GM12878 (cell line): ENCODE results near the gene RPSA. TPM values are rescaled to one million over a fixed set of nuclear protein-coding genes. Genes with fewer than 3 reads are reported as not detected.

Experiments used
- ATAC-seq: fragments of 200-7000 bp; cut with Tn5 transposase; 3 replicates; pipeline ENCODE4 v1.9.1; 2020; ENCODE audit warnings: mild to moderate bottlenecking, moderate library complexity
- BruUV-seq: library from RNA; stranded (reverse); fragments of 400-500 nt; replicated peaks from 2 replicates; lab custom pipeline; 2021; lab: Mats Ljungman, UMichigan
- CTCF ChIA-PET: fragments of 300-600 bp; sonication (Branson Sonifier 250); formaldehyde crosslinking; extraction: SDS; loops from one replicate; lab custom pipeline; 2021; ENCODE audit warnings: inconsistent platforms; lab: Yijun Ruan, JAX
- POLR2A ChIA-PET: fragments of 350-600 bp; formaldehyde crosslinking; extraction: SDS; loops from one replicate; lab custom pipeline; 2021; ENCODE audit warnings: inconsistent platforms; lab: Charles Lee
- RAD21 ChIA-PET: fragments of 300-600 bp; sonication (Branson Sonifier 250); formaldehyde crosslinking; loops from one replicate; lab custom pipeline; 2023; ENCODE audit warnings: antibody characterized with exemption; ENCODE audit not compliant: unreplicated experiment; lab: Charles Lee
- SMC1A ChIA-PET: fragments of 300-600 bp; sonication (Branson Sonifier 250); formaldehyde crosslinking; loops from one replicate; lab custom pipeline; 2023; ENCODE audit not compliant: unreplicated experiment, uncharacterized antibody; lab: Charles Lee
- DNase-seq: peaks from one replicate; pipeline ENCODE4 v3.0.0-alpha.2; 2011; ENCODE audit warnings: low read depth, low spot score
- FAIRE-seq: peaks from 3 replicates; lab custom pipeline; 2011; peaks lifted over from hg19 to GRCh38; lab: Jason Lieb, UNC
- H2AFZ ChIP-seq: 2 replicates; pipeline ENCODE4 v1.6.0; 2011; ENCODE audit warnings: low read depth, low read length, control low read depth; ENCODE audit not compliant: control insufficient read depth
- H3K27ac ChIP-seq: 2 replicates; pipeline ENCODE4 v1.5.1; 2011; ENCODE audit warnings: control low read depth; ENCODE audit not compliant: control insufficient read depth, insufficient read depth
- H3K27me3 ChIP-seq, 2 experiments: replicated peaks in 1 of 2; 2 replicates each; pipeline versions ENCODE4 v1.6.0 to v1.6.1; 2011; ENCODE audit warnings: low read length in 1 of 2; ENCODE audit not compliant: control insufficient read depth in 2 of 2, insufficient read depth in 2 of 2
- H3K36me3 ChIP-seq, 2 experiments: 2 replicates each; pipeline ENCODE4 v1.5.1; 2011; ENCODE audit warnings: low read length in 1 of 2; ENCODE audit not compliant: control insufficient read depth in 2 of 2, insufficient read depth in 2 of 2
- H3K4me1 ChIP-seq: 2 replicates; pipeline ENCODE4 v1.6.1; 2011; ENCODE audit warnings: mild to moderate bottlenecking, low read length, moderate library complexity, mixed read lengths; ENCODE audit not compliant: control insufficient read depth, insufficient read depth
- H3K4me2 ChIP-seq: 2 replicates; pipeline ENCODE4 v1.6.0; 2011; ENCODE audit warnings: control low read depth; ENCODE audit not compliant: control insufficient read depth, insufficient read depth
- H3K4me3 ChIP-seq: fragments of 200-600 bp; sonication (generic); 2 replicates; pipeline ENCODE4 v1.5.1; 2016
- H3K79me2 ChIP-seq: 2 replicates; pipeline ENCODE4 v1.6.0; 2011; ENCODE audit warnings: low read length; ENCODE audit not compliant: control insufficient read depth, insufficient read depth
- H3K9ac ChIP-seq: 2 replicates; pipeline ENCODE4 v1.8.0; 2011; ENCODE audit warnings: low read length, control low read depth, mixed read lengths; ENCODE audit not compliant: control insufficient read depth, insufficient read depth
- H3K9me3 ChIP-seq: replicated peaks from 3 replicates; pipeline ENCODE4 v1.5.1; 2011; ENCODE audit warnings: mild to moderate bottlenecking, low read length; ENCODE audit not compliant: control insufficient read depth, insufficient read depth
- H4K20me1 ChIP-seq: 2 replicates; pipeline ENCODE4 v1.6.0; 2011; ENCODE audit not compliant: control insufficient read depth, insufficient read depth
- CBX5 ChIP-seq: sonication (generic); IDR thresholded peaks from 2 replicates; pipeline ENCODE4 v1.6.1; 2016; ENCODE audit warnings: low read depth, moderate library complexity, mild to moderate bottlenecking, inconsistent platforms
- EGR1 ChIP-seq, 2 experiments: IDR thresholded peaks; 1 replicate in 1 of 2; 2 replicates in 1 of 2; pipeline ENCODE4 v1.6.1; 2011 to 2012; ENCODE audit warnings: low read depth in 2 of 2, low read length in 2 of 2, borderline replicate concordance in 1 of 2, mild to moderate bottlenecking in 1 of 2, moderate library complexity in 1 of 2
- FOXK2 ChIP-seq: fragments of 450-650 bp; IDR thresholded peaks from 2 replicates; pipeline ENCODE4 v1.6.1; 2017; ENCODE audit warnings: mild to moderate bottlenecking, moderate library complexity
- LARP7 ChIP-seq: fragments of 450-650 bp; IDR thresholded peaks from 2 replicates; pipeline ENCODE4 v1.6.1; 2017; ENCODE audit warnings: mild to moderate bottlenecking
- MXI1 ChIP-seq: fragments of 150-350 bp; IDR thresholded peaks from 2 replicates; pipeline ENCODE4 v1.6.1; 2011; ENCODE audit warnings: low read depth, mild to moderate bottlenecking, inconsistent platforms, low read length, improper control_type of control experiment
- NR2F1 ChIP-seq: fragments of 450-650 bp; conservative IDR thresholded peaks from 2 replicates; pipeline ENCODE4 v1.6.1; 2017; ENCODE audit warnings: mild to moderate bottlenecking
- PAX8 ChIP-seq: fragments of 450-650 bp; IDR thresholded peaks from 2 replicates; pipeline ENCODE4 v1.6.1; 2017; ENCODE audit warnings: mild to moderate bottlenecking, moderate library complexity
- SMARCA5 ChIP-seq: fragments of 450-650 bp; IDR thresholded peaks from 2 replicates; pipeline ENCODE4 v1.6.1; 2017; ENCODE audit warnings: mild to moderate bottlenecking
- TBL1XR1 ChIP-seq: IDR thresholded peaks from 2 replicates; pipeline ENCODE4 v1.6.1; 2012; ENCODE audit warnings: low read depth, low read length, improper control_type of control experiment
- ZNF217 ChIP-seq: fragments of 450-650 bp; IDR thresholded peaks from 2 replicates; pipeline ENCODE4 v1.6.1; 2017; ENCODE audit warnings: antibody characterized with exemption, mild to moderate bottlenecking
- WGBS: methylation state at CpG from one replicate; pipeline ENCODE4 v1.1.6; 2016; ENCODE audit warnings: low lambda C conversion rate; ENCODE audit not compliant: insufficient replicate concordance, insufficient coverage; ENCODE audit errors: missing lambda C conversion rate; 5-methylcytosine and 5-hydroxymethylcytosine counted together
- in situ Hi-C: fragments of 300-500 bp; cut with MboI; formaldehyde crosslinking; loops from 9 replicates; pipeline ENCODE4 v1.14.3; 2018; ENCODE audit warnings: mixed read lengths
- intact Hi-C: fragments of 100-400 bp; cut with micrococcal nuclease; formaldehyde crosslinking; loops from one replicate; pipeline ENCODE4 v1.14.2; 2022; ENCODE audit not compliant: unreplicated experiment
- polyA plus RNA-seq, 11 experiments: library from polyadenylated mRNA; depleted of rRNA in 4 of 11; unstranded in 6 of 11; stranded (reverse) in 5 of 11; fragments of >200 nt; fragmentation: Nextera tagmentation in 4 of 11; fragmentation: Illumina TruSeq in 1 of 11; extraction: Ambion mirVana in 4 of 11; extraction: Trizol in 1 of 11; gene quantifications; 1 replicate in 1 of 11; 2 replicates in 10 of 11; pipeline versions ENCODE4 v1.2.1 to v1.2.3, GENCODE V29; 2011 to 2016; ENCODE audit warnings: inconsistent platforms in 2 of 11, missing spikeins in 2 of 11, low read depth in 1 of 11
- total RNA-seq, 4 experiments: library from RNA; depleted of rRNA in 3 of 4; stranded (reverse); fragments of >200 nt in 3 of 4; fragmentation: Illumina TruSeq in 1 of 4; extraction: Trizol in 1 of 4; gene quantifications; 2 replicates each; pipeline versions ENCODE4 v1.2.1 to v1.2.3, GENCODE V29; 2013 to 2021
- TF ChIP-seq, protein P1 (sequence below): fragments of 450-650 bp; IDR thresholded peaks from 2 replicates; pipeline ENCODE4 v1.6.1; 2017; ENCODE audit warnings: mild to moderate bottlenecking, moderate library complexity
- TF ChIP-seq, protein P2 (sequence below): IDR thresholded peaks from 2 replicates; pipeline ENCODE4 v1.6.1; 2011; ENCODE audit warnings: low read depth, low read length, improper control_type of control experiment, borderline replicate concordance

RPSA gene
- total and polyA plus RNA-seq, 10 of the 15 experiments (the other 5 are each of a cell fraction or from before 2014, with no cell fraction given): 1,012 to 5,036 (median 3,460) TPM

DNA sequence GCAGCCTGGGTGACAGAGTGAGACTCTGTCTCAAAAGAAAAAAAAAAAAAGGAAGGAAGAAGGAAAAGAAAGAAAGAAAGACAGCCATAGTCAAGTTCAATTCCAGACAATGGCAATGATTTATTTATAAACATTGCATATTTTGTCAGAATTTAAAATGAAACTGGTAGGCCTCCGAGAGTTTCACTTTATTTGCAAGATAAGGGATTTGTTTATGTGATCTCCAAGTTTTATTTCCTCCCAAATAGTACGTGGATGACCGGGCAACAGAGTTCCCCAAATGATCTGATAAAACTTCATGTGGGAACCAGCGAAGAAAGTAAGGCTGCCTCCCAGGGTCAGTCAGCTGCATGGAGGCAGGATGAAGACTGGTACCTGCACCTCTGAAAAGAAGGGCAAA, 32.4 kb downstream of the RPSA start:
- no peaks in the 10 kb centered on the region for H3K9me3 ChIP-seq
- intact Hi-C loops: no loop called here
- WGBS: 19% methylated on average over 4 of the region's 4 CpGs
- ChIA-PET SMC1A (no interaction called here), POLR2A (no interaction called here), CTCF (interaction anchor here (1.5 kb wide), 1 partner anchor 9 kb away, joined by 5 read pairs; no protein-coding TSS in a partner anchor), RAD21 (no interaction called here)
- no peak for TF ChIP-seq CBX5
- TF ChIP-seq FOXK2: no peak
- no peak for TF ChIP-seq PAX8
- TF ChIP-seq EGR1 (IDR thresholded peaks at IDR 0.05; ENCODE audit: borderline replicate concordance in 1 of 2, low read depth in 2 of 2, low read length in 2 of 2): no peak
- TF ChIP-seq, protein P1, sequence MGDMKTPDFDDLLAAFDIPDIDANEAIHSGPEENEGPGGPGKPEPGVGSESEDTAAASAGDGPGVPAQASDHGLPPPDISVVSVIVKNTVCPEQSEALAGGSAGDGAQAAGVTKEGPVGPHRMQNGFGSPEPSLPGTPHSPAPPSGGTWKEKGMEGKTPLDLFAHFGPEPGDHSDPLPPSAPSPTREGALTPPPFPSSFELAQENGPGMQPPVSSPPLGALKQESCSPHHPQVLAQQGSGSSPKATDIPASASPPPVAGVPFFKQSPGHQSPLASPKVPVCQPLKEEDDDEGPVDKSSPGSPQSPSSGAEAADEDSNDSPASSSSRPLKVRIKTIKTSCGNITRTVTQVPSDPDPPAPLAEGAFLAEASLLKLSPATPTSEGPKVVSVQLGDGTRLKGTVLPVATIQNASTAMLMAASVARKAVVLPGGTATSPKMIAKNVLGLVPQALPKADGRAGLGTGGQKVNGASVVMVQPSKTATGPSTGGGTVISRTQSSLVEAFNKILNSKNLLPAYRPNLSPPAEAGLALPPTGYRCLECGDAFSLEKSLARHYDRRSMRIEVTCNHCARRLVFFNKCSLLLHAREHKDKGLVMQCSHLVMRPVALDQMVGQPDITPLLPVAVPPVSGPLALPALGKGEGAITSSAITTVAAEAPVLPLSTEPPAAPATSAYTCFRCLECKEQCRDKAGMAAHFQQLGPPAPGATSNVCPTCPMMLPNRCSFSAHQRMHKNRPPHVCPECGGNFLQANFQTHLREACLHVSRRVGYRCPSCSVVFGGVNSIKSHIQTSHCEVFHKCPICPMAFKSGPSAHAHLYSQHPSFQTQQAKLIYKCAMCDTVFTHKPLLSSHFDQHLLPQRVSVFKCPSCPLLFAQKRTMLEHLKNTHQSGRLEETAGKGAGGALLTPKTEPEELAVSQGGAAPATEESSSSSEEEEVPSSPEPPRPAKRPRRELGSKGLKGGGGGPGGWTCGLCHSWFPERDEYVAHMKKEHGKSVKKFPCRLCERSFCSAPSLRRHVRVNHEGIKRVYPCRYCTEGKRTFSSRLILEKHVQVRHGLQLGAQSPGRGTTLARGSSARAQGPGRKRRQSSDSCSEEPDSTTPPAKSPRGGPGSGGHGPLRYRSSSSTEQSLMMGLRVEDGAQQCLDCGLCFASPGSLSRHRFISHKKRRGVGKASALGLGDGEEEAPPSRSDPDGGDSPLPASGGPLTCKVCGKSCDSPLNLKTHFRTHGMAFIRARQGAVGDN: no peak
- TF ChIP-seq ZNF217: no peak
- TF ChIP-seq SMARCA5: no peak
- TF ChIP-seq LARP7: no peak
- TF ChIP-seq, protein P2, sequence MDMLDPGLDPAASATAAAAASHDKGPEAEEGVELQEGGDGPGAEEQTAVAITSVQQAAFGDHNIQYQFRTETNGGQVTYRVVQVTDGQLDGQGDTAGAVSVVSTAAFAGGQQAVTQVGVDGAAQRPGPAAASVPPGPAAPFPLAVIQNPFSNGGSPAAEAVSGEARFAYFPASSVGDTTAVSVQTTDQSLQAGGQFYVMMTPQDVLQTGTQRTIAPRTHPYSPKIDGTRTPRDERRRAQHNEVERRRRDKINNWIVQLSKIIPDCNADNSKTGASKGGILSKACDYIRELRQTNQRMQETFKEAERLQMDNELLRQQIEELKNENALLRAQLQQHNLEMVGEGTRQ: no peak
- TF ChIP-seq MXI1: no peak
- TF ChIP-seq TBL1XR1: no peak
- no peak for TF ChIP-seq NR2F1
- in situ Hi-C loops: no loop called here
- no peak for DNase-seq
- no peaks in the 10 kb centered on the region for H3K4me1 ChIP-seq
- H3K79me2 ChIP-seq: no peaks in the 10 kb centered on the region
- H4K20me1 ChIP-seq: no peaks in the 10 kb centered on the region
- no peaks in the 10 kb centered on the region for H3K27me3 ChIP-seq
- H3K9ac ChIP-seq: no peak overlapping the region
- no peak for FAIRE-seq
- H3K4me2 ChIP-seq: no peak overlapping the region
- ATAC-seq: no peak
- H2AFZ ChIP-seq: no peak overlapping the region
- H3K4me3 ChIP-seq: no peak overlapping the region
- no peaks in the 10 kb centered on the region for H3K36me3 ChIP-seq
- H3K27ac ChIP-seq: no peak overlapping the region
- no TSS peak for BruUV-seq
